Mesendoderm (in vitro differentiated cells): ENCODE measurements around the gene FRMD3.

Experiments
- DNase-seq: peaks from one replicate; pipeline ENCODE4 v3.0.0; 2013
- H2AK5ac ChIP-seq: 2 replicates; pipeline ENCODE4 v1.6.1; 2013; ENCODE audit warnings: low read length, inconsistent platforms
- H2BK120ac ChIP-seq: 2 replicates; pipeline ENCODE4 v1.6.1; 2013; ENCODE audit warnings: low read depth, mild to moderate bottlenecking, low read length, moderate library complexity, mixed read lengths
- H2BK15ac ChIP-seq: replicated peaks from 2 replicates; pipeline ENCODE4 v1.6.1; 2013; ENCODE audit warnings: low read depth, mild to moderate bottlenecking, moderate library complexity
- H2BK5ac ChIP-seq: 2 replicates; pipeline ENCODE4 v1.6.1; 2013; ENCODE audit warnings: low read length, inconsistent platforms
- H3K18ac ChIP-seq: 2 replicates; pipeline ENCODE4 v1.6.1; 2013; ENCODE audit warnings: mild to moderate bottlenecking, low read length, mixed read lengths
- H3K23ac ChIP-seq: one replicate; pipeline ENCODE4 v1.6.1; 2013; ENCODE audit warnings: low read length
- H3K27ac ChIP-seq: 2 replicates; pipeline ENCODE4 v1.5.1; 2013; ENCODE audit warnings: low read depth, mild to moderate bottlenecking, inconsistent platforms, low read length, moderate library complexity
- H3K27me3 ChIP-seq: 2 replicates; pipeline ENCODE4 v1.6.1; 2013; ENCODE audit warnings: low read length, control low read depth, mild to moderate bottlenecking, inconsistent platforms; ENCODE audit not compliant: insufficient read depth, poor library complexity
- H3K36me3 ChIP-seq: 2 replicates; pipeline ENCODE4 v1.6.1; 2013; ENCODE audit warnings: low read length, inconsistent platforms; ENCODE audit not compliant: control insufficient read depth, insufficient read depth
- H3K4ac ChIP-seq: one replicate; pipeline ENCODE4 v1.6.1; 2013; ENCODE audit warnings: low read depth, mild to moderate bottlenecking, low read length, moderate library complexity
- H3K4me1 ChIP-seq: 2 replicates; pipeline ENCODE4 v1.6.1; 2013; ENCODE audit warnings: low read depth, low read length, inconsistent platforms; ENCODE audit not compliant: control insufficient read depth
- H3K4me2 ChIP-seq: 2 replicates; pipeline ENCODE4 v1.6.1; 2013; ENCODE audit warnings: low read length
- H3K4me3 ChIP-seq: 2 replicates; pipeline ENCODE4 v1.5.1; 2013; ENCODE audit warnings: mild to moderate bottlenecking, low read length
- H3K56ac ChIP-seq: one replicate; pipeline ENCODE4 v1.6.1; 2013; ENCODE audit warnings: low read length
- H3K79me1 ChIP-seq: 2 replicates; pipeline ENCODE4 v1.6.1; 2013; ENCODE audit warnings: low read length, inconsistent platforms
- H3K79me2 ChIP-seq: 2 replicates; pipeline ENCODE4 v1.6.1; 2013; ENCODE audit warnings: mild to moderate bottlenecking, low read length; ENCODE audit not compliant: control insufficient read depth, insufficient read depth
- H3K9ac ChIP-seq: 2 replicates; pipeline ENCODE4 v1.6.1; 2013; ENCODE audit warnings: low read length, inconsistent platforms
- H4K5ac ChIP-seq: one replicate; pipeline ENCODE4 v1.6.1; 2013; ENCODE audit warnings: low read length
- H4K8ac ChIP-seq: one replicate; pipeline ENCODE4 v1.6.1; 2013; ENCODE audit warnings: low read depth, mild to moderate bottlenecking, control low read depth, low read length, moderate library complexity
- whole genome bisulfite sequencing: extraction: QIAGEN DNeasy Blood & Tissue Kit; methylation state at CpG from one replicate; pipeline ENCODE4 v1.1.7; 2013; ENCODE audit warnings: low lambda C conversion rate, missing lambda C conversion rate; ENCODE audit not compliant: insufficient coverage; ENCODE audit errors: extremely low coverage; 5-methylcytosine and 5-hydroxymethylcytosine counted together

FRMD3 gene

GRCh38 chr9:83287021-83287420, 251.2 kb downstream of the FRMD3 start:
- no peak overlapping the region for H3K56ac ChIP-seq
- H3K79me2 ChIP-seq, result no peaks in the 10 kb centered on the region
- no peak overlapping the region for H2BK15ac ChIP-seq
- no peak overlapping the region for H2BK5ac ChIP-seq
- no peak overlapping the region for H3K4ac ChIP-seq
- H4K5ac ChIP-seq, result no peak overlapping the region
- DNase-seq, result no peak
- no peaks in the 10 kb centered on the region for H3K27me3 ChIP-seq
- H3K27ac ChIP-seq, result no peak overlapping the region
- H3K36me3 ChIP-seq, result no peaks in the 10 kb centered on the region
- no peaks in the 10 kb centered on the region for H3K4me1 ChIP-seq
- H3K23ac ChIP-seq, result no peak overlapping the region
- no peak overlapping the region for H3K18ac ChIP-seq
- no peak overlapping the region for H4K8ac ChIP-seq
- H3K79me1 ChIP-seq, result no peaks in the 10 kb centered on the region
- H3K4me2 ChIP-seq, result no peak overlapping the region
- H2BK120ac ChIP-seq, result no peak overlapping the region
- WGBS, result no CpG with 5 or more reads among the region's 1 CpG
- no peak overlapping the region for H2AK5ac ChIP-seq
- H3K4me3 ChIP-seq, result no peak overlapping the region
- no peak overlapping the region for H3K9ac ChIP-seq

DNA sequence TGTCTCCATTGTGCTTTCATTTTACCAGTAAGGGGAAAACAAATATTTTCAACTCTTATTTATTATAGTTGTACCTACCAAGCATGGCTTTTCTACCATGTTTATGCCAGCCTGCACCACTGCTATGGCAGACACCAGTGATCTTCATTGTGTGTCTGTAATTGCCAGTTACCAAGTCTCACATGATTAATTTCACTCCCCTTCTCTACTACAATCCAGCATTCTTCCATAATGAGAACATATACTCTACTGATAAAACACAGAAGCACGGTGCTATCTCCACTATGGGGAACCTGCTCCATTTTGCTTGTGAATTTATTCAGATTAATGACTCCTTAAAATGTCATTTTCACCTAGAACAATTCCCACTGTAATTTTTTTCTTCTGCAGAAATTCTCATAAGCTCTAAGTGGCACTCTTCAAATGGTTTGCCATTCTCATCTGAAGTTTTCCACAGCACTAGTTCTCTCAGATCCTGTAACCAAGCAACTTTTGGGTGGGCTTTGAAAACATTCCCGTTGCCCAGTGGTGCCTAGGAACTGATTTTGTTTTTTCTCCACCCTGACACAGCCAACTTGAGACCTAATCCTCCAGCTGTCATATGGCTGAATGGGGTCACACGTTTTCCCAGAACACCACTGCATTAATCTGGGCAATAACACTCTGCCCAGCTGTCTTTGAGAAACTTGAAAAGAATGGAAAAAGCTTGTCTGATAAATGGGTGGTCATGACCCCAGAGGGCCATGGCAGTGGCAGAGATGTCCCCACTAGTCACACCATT, 252.6 kb downstream of the FRMD3 start:
- no peak overlapping the region for H2AK5ac ChIP-seq
- no peak overlapping the region for H4K5ac ChIP-seq
- DNase-seq, result no peak
- no peaks in the 10 kb centered on the region for H3K36me3 ChIP-seq
- H3K18ac ChIP-seq, result no peak overlapping the region
- no peaks in the 10 kb centered on the region for H3K27me3 ChIP-seq
- H3K79me2 ChIP-seq, result no peaks in the 10 kb centered on the region
- no peak overlapping the region for H3K4ac ChIP-seq
- H2BK5ac ChIP-seq, result no peak overlapping the region
- H2BK120ac ChIP-seq, result no peak overlapping the region
- no peaks in the 10 kb centered on the region for H3K79me1 ChIP-seq
- H3K4me1 ChIP-seq, result no peaks in the 10 kb centered on the region
- H2BK15ac ChIP-seq, result no peak overlapping the region
- no peak overlapping the region for H3K4me3 ChIP-seq
- H3K23ac ChIP-seq, result no peak overlapping the region
- H4K8ac ChIP-seq, result no peak overlapping the region
- WGBS, result no CpG with 5 or more reads among the region's 3 CpGs
- H3K27ac ChIP-seq, result no peak overlapping the region
- no peak overlapping the region for H3K9ac ChIP-seq
- no peak overlapping the region for H3K56ac ChIP-seq
- H3K4me2 ChIP-seq, result no peak overlapping the region

DNA sequence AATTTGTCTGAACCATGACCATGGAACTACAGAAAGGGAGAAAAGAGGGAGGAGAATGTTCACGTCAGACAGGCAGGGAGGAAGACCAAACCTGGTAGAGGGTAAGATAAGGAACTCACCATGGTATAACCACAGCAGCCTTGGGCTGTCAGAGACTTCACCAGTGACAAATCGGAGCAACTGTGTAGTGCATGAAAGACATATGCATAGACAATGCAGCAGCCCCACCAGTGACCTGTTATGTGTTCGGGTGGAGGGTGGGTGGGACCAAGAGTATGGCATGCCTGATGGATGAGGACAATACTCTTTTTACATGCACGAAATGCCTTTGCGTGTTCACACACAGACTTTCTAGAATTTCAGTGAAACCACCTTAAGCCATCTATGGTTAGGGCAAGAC, 253.5 kb downstream of the FRMD3 start:
- H3K18ac ChIP-seq, result no peak overlapping the region
- H2BK120ac ChIP-seq, result no peak overlapping the region
- no peaks in the 10 kb centered on the region for H3K79me1 ChIP-seq
- no CpG with 5 or more reads among the region's 5 CpGs for WGBS
- no peaks in the 10 kb centered on the region for H3K4me1 ChIP-seq
- no peaks in the 10 kb centered on the region for H3K36me3 ChIP-seq
- H3K27ac ChIP-seq, result no peak overlapping the region
- no peak overlapping the region for H3K9ac ChIP-seq
- no peak overlapping the region for H3K4me2 ChIP-seq
- H2BK15ac ChIP-seq, result no peak overlapping the region
- H4K8ac ChIP-seq, result no peak overlapping the region
- no peak overlapping the region for H4K5ac ChIP-seq
- H3K56ac ChIP-seq, result no peak overlapping the region
- H3K4me3 ChIP-seq, result no peak overlapping the region
- H2AK5ac ChIP-seq, result no peak overlapping the region
- H3K4ac ChIP-seq, result no peak overlapping the region
- no peak overlapping the region for H3K23ac ChIP-seq
- no peaks in the 10 kb centered on the region for H3K27me3 ChIP-seq
- no peaks in the 10 kb centered on the region for H3K79me2 ChIP-seq
- DNase-seq, result no peak
- H2BK5ac ChIP-seq, result no peak overlapping the region

- Histone ChIP-seq H2BK5ac (no peak overlapping the region), H3K56ac (no peak overlapping the region)
- WGBS, result no CpG with 5 or more reads among the region's 2 CpGs
Observed at GRCh38 chr9:83283528-83283927, 254.7 kb downstream of the FRMD3 start.

GRCh38 chr9:83281306-83282255, 256.6 kb downstream of the FRMD3 start:
- WGBS, result no CpG with 5 or more reads among the region's 7 CpGs
- Histone ChIP-seq H3K18ac (no peak overlapping the region), H3K56ac (no peak overlapping the region), H3K79me1 (no peaks in the 10 kb centered on the region), H3K27ac (no peak overlapping the region), H4K5ac (no peak overlapping the region), H3K9ac (no peak overlapping the region), H2BK15ac (no peak overlapping the region), H4K8ac (no peak overlapping the region), H3K36me3 (no peaks in the 10 kb centered on the region), H3K27me3 (no peaks in the 10 kb centered on the region), H3K4me1 (no peaks in the 10 kb centered on the region), H2AK5ac (no peak overlapping the region), H3K79me2 (no peaks in the 10 kb centered on the region), H3K23ac (no peak overlapping the region), H2BK5ac (no peak overlapping the region), H3K4ac (no peak overlapping the region), H3K4me3 (no peak overlapping the region), H3K4me2 (no peak overlapping the region), H2BK120ac (no peak overlapping the region)
- DNase-seq, result peak; percentile 13

More at GRCh38 chr9:83283528-83283927, 254.7 kb downstream of the FRMD3 start:
- Histone ChIP-seq H4K8ac (no peak overlapping the region), H2AK5ac (no peak overlapping the region), H3K4me1 (no peaks in the 10 kb centered on the region), H3K4me3 (no peak overlapping the region), H3K23ac (no peak overlapping the region), H3K27me3 (no peaks in the 10 kb centered on the region), H2BK120ac (no peak overlapping the region), H3K36me3 (no peaks in the 10 kb centered on the region), H3K4ac (no peak overlapping the region), H4K5ac (no peak overlapping the region), H3K9ac (no peak overlapping the region), H3K79me2 (no peaks in the 10 kb centered on the region), H3K27ac (no peak overlapping the region), H3K18ac (no peak overlapping the region), H3K79me1 (no peaks in the 10 kb centered on the region), H3K4me2 (no peak overlapping the region), H2BK15ac (no peak overlapping the region)
- no peak for DNase-seq
